ENCODE results near the gene CD276.

DNA sequence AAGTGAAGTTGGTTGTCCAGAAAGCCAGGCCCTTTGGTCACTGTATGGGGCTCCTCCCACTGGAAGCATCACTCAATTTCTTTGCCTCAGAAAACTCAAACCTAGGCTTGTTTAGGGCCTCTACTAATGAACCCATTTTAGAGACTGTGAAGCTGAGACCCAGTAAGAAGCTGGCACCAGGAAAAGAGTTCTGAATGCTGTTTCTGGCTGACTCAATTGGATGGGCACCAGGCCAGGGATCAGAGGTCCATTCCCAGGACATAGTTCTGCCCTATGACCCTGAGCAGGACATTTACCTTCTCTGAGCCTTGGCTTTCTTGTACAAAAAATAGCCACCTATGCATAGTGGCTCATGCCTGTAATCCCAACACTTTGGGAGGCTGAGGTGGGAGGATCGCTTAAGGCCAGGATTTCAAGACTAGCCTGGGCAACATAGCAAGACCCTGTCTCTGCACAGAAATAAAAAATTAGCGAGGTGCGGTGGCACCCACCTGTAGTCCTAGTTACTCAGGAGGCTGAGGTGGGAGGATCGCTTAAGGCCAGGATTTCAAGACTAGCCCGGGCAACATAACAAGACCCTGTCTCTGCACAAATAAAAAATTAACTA is 30.6 kb downstream of the CD276 start:
- TF ChIP-seq, protein P1, sequence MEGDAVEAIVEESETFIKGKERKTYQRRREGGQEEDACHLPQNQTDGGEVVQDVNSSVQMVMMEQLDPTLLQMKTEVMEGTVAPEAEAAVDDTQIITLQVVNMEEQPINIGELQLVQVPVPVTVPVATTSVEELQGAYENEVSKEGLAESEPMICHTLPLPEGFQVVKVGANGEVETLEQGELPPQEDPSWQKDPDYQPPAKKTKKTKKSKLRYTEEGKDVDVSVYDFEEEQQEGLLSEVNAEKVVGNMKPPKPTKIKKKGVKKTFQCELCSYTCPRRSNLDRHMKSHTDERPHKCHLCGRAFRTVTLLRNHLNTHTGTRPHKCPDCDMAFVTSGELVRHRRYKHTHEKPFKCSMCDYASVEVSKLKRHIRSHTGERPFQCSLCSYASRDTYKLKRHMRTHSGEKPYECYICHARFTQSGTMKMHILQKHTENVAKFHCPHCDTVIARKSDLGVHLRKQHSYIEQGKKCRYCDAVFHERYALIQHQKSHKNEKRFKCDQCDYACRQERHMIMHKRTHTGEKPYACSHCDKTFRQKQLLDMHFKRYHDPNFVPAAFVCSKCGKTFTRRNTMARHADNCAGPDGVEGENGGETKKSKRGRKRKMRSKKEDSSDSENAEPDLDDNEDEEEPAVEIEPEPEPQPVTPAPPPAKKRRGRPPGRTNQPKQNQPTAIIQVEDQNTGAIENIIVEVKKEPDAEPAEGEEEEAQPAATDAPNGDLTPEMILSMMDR (IDR thresholded peaks at IDR 0.05; ENCODE audit: low read depth, low read length, poor library complexity, severe bottlenecking), result no peak
- no peak for TF ChIP-seq EZH2phosphoT487 (IDR thresholded peaks at IDR 0.05; ENCODE audit: borderline replicate concordance, low read length)

All from DOHH2 (cell line).